Measurements from ENCODE around the gene LRP1B.

LRP1B gene

DNA sequence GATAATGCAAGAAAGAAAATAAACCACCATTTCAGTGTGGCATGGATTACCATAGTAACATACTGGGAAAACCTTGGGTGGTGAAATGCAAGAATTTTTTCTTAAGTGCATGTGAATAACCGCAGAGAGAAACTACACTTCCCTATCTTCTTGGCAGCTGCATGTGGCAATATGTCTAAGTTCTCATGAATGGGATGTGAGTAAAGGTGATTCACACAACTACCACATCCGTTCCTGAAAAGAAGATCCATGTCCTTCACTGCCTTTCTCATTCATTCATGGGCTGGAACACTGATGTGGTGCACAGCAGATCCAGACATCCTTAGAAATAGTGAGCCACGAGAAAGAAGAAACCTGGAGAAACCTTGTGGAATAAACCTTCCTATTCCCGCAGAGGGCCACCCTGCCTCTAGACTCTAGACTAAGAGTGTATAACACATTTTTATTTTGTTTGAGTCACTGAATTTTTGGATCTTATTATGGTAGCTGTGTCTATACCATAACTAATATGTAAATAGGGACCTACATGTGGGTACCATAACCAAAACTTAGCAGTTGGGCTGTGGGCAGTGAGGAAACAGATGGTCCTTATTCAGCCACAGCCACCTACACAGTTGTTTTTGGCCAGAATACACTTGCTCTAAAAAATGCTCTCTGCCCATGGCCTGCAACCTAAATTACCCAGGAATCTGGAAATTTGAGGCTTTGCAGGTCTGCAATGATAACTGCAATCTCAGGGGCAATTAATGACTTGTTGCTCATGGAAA is 573.3 kb downstream of the LRP1B start:
- DNase-seq: no peak

GRCh38 chr2:141555876-141556470 is 574.8 kb downstream of the LRP1B start:
- no peak for DNase-seq

DNA sequence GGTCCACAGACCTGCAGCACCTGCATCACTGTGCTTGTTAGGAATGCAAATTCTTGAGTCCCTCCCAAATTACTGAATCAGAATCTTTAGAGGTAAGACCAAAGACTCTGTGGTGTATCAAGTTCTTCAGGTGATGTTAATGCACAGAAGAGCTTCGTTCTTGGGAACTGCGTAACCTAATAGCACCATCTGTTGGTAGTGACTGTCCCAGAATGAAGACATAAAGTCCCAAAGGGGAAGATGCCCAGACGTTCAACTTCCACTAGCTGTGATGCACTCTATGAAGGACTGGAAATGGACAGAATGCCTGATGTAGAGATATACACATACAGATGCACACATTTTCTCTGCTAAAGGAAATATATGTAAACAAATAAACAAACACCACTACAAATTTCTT is 576.0 kb downstream of the LRP1B start:
- DNase-seq: no peak

DNA sequence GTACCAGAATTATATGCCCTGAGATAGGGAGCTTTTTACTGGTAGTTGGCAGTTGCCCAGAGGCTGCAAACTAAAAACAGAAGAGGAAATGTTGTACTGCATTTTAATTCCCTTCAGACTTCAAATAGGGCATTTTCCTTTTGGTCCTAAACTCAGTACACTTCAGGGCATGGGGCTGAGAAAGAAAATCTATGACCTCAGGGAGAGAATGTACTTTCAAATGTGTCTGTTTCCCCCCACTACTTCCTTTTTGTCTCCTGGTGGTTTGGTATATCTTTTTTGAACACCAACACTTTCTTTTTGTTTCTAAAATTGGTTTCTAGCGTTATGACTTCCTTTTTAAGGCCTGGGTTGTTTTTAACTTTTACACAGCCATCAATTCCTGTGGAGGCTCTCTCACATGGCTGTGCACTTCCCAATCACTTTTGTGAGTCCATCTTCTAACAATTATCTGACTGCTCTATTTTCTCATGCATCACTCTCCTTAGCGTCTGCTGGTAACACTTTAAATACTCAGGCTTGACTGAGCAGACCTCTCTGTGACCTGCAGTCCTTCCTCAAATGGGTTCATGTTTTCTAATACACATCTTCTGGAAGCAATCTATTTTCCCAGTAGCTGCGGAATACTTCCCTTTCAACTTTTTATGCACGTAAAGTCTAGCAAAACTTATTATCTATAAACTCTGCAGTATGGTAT is 596.0 kb downstream of the LRP1B start:
- DNase-seq: no peak

GRCh38 chr2:141529659-141530058 is 601.2 kb downstream of the LRP1B start:
- no peak for DNase-seq

DNA sequence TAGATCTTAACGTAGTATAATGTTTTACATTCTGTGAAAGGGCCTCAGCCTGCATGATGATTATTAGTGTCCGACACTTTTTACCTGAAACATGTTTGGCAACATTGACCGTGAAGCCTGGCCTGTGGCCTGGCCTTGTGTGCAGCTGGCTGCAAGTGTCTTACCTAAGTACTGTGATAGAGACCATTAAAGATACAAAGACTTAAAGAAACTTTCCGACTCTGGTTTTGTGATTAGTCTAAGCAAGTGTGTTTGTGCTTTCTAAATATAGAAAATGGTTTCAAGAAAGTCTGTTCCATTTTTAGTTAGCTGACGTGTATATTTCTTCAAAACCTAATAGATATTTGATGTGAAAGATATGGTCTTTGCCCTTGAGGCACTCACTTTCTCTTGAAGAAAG is 601.8 kb downstream of the LRP1B start:
- no peak for DNase-seq

- DNase-seq: no peak
These were observed 604.1 kb downstream of the LRP1B start for GRCh38 chr2:141526760-141527159.

GRCh38 chr2:141524777-141525176 is 606.0 kb downstream of the LRP1B start:
- DNase-seq: no peak

DNA sequence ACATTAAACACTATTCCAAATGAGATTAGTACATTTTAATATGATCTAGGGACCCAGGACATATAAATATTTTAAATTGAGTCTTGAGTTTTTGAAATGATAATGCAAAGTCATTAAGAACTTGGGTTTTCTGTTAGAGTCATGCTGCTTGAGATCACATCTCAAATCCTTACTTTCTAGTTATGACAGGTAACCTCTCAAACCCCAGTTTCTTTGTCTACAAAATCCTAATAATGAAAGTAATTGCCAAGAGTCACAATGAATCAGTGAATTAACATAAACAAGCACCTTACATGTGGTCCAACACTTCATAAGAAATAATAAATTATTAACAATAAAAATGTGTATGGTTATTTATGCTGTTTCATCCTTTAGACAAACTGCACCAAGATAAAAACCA is 607.6 kb downstream of the LRP1B start:
- no peak for DNase-seq

GRCh38 chr2:141522702-141523101 is 608.1 kb downstream of the LRP1B start:
- DNase-seq: no peak

DNA sequence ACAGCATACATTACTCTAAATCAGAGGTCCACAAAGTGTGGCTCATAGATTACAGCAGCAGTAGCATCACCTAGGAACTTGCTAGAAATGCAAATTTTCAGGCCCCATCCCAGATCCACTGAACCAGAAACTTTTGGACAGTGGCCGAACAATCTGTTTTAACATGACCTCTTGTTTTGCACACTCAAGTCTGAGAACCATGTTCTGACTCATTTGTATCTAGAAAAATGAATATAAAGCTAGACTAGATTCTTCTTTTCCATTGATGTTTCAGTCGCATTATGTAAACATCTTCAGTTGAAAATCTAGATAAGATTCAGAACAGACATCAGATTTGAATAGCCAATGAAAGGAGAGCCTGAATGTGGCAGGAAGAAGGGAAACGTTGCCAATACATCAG is 608.8 kb downstream of the LRP1B start:
- no peak for DNase-seq

DNA sequence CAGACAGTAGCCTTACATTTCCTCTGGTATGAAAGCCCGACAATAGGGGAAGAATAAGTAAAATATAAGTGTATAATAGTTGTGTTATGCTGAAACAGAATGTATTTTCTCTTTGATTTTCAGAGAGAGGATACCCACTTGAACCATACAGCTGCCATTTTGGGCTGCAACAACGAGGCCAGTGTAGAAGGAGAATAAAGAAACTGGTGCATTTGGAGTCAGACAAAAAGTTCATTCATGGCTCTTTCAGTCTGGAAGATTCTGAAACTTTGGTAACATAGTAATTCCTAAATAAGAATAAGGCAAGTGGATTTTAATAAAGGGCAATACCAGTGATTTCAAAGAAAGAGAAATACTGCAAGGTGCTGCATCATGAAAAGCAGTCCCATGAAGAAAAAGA is 610.9 kb downstream of the LRP1B start:
- no peak for DNase-seq

DNA sequence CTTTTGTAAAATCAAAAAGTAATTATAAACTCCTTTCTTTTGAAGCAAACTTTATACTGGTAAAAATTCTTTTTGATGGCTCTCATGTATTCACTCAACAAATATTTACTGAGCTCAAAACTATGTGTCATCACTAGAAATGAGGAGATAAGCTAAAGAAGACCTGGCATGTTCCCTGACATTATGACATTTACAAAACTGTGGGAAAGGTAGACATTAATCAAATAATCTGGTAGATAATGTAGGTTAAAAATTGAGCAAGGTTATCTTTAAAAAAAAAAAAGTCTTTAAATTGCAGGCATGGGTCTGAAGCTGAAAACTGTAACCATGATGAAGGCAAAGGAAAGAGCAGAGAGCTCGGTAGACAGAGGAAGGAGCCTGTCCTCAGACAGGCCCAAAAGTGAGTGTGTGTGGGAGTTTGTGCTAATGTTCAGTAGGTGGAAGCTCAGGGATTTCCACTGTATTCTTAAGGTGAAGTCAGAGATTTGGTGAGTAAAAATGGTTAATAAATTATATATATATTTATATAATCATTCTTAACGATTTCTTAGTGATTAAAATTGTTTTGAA is 612.9 kb downstream of the LRP1B start:
- no peak for DNase-seq

DNA sequence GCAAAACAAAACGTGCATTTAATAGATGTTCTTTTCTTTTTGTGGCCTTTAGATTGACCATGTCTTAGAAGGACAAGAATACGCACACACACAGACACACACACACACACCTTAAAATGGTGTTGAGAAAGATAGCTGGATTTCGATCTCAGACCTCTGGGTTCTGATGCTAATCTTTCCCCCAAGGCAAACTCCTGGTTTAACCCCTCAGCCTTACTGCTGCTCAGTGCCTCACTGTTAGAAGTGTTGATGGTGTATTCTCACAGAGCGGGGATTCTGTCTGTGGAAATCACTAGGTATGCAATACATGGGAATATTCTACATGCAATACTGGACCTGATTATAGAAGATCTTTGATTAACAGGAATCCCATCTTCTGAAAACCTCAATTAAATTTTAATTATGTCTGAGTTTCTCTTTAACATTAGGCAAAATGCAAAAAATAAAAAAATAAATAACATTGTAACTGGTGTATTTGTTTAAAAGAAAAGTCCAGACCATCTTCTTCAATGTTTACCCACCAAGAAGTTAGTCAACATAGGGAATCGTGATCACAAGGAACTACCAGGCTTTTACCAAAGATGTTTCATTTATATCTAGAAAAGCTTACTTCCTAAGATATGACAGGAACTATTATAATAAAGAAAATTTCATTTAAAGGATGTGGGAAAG is 613.5 kb downstream of the LRP1B start:
- no peak for DNase-seq

DNA sequence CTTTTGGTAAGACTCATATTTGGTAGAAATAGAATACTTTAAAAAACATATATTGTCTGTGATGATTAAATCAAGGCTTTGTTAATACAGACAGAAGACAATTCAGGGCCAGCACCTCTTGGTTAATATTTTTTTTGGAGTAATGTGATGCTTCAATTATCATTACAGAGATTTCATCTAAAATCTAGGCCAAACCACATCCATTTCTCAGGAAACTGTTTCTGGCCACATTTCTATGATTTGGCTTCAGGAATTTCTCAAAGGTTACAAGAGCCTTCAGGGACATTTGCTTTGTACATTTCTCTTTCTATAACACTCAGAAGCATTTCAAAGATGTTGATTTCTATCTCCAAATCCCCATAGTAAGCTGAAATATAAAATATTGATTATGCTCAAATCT is 614.9 kb downstream of the LRP1B start:
- DNase-seq: no peak

DNA sequence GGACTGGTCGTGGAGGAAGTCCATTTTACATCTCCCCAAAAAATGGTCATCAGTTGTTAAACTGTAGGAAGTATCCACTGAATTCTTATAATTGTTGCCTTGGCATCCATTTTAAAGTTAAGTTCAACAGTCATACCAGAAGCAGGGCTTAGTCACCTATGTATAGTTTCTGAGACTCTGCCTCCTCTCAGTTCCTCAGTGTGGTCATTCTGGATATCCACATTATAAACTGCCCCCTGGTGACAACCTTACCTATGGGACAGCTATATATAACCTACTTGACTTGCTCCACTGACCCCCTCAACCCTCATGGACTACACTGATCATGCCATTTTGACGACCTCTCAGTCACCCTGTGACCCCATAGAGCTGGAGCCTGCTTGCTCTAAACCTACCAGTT is 617.0 kb downstream of the LRP1B start:
- DNase-seq: no peak

- DNase-seq: no peak
These were observed 621.8 kb downstream of the LRP1B start for GRCh38 chr2:141508806-141509595.

GRCh38 chr2:141508086-141508752 is 622.6 kb downstream of the LRP1B start:
- DNase-seq: no peak

- no peak for DNase-seq
These were observed 624.7 kb downstream of the LRP1B start for GRCh38 chr2:141506135-141506534.

DNA sequence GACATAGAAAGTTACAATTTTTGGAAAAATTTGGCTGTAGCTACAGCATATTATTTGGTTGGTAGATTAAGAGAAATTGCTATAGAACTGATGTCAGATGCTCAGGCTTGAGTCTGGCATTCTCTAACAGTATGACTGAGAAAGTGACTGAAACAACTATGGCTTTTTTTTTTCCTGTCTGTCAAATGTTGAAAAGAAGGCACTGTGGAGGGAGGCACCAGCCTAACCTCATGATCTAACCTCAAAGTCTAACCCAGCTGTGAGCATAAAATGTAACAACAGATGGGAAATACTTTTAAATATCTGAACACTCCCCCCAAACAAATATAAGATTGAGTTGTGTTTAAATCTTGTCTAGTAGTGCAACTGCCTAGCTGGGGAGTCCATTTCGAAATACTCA is 629.1 kb downstream of the LRP1B start:
- no peak for DNase-seq

DNA sequence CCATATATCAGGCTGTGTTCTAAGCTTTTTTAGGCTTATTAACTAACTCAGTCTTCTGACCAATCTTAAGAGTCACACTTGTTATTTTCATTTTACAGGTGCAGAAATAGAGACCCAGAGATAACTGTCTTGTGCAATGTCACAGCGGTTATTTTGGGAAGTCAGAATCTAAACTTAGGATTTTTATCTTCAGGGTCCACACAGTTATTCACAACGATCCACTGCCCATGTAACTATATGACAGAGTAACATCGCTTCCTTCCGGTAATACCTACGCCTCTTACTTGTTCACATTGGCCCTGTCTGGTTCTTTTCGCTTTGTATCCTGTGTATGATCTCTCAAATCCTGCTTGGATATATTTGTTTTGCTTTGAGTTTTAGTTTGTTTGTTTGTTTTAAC is 631.7 kb downstream of the LRP1B start:
- DNase-seq: no peak

- no peak for DNase-seq
These were observed 632.3 kb downstream of the LRP1B start for GRCh38 chr2:141498561-141498960.
